ENCODE measurements around the gene PPP2R5C. TPM values are rescaled to one million over a fixed set of nuclear protein-coding genes. Genes with fewer than 3 reads are reported as not detected.

Gene PPP2R5C
- total RNA-seq, 1 donor from 2014 or later, result 134 TPM

DNA sequence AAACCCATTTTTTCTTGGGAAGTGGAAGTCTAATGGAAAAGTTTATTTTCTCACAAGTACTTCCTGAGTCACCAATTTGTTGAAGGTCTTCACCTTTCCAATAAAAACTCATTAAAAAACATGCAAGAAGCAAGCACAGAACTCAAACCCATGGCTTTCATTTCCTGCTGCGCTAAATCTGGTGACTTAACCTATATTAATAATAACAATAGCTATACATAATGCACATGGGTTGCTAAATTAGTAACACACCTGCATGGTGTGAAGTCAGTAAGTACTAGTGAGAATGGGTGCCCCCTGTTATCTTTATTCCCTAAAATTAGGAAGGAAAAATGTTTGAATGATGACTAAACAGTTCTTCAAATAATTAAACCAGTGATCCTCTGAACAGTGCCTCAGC is 52.3 kb downstream of the PPP2R5C start:
- Mint-ChIP-seq H3K27ac (ENCODE audit: unreplicated experiment) (no peak overlapping the region), H3K27me3 (ENCODE audit: low read depth) (no peaks in the 10 kb centered on the region), H3K4me1 (peaks cover 29% of the 10 kb centered on the region), H3K9me3 (no peaks in the 10 kb centered on the region), H3K4me3 (peak overlapping the region; percentile 65), H3K36me3 (ENCODE audit: low read depth) (peaks cover 3% of the 10 kb centered on the region)
- no peak for DNase-seq (ENCODE audit: low read depth, low spot score)
- TF ChIP-seq, protein P1, sequence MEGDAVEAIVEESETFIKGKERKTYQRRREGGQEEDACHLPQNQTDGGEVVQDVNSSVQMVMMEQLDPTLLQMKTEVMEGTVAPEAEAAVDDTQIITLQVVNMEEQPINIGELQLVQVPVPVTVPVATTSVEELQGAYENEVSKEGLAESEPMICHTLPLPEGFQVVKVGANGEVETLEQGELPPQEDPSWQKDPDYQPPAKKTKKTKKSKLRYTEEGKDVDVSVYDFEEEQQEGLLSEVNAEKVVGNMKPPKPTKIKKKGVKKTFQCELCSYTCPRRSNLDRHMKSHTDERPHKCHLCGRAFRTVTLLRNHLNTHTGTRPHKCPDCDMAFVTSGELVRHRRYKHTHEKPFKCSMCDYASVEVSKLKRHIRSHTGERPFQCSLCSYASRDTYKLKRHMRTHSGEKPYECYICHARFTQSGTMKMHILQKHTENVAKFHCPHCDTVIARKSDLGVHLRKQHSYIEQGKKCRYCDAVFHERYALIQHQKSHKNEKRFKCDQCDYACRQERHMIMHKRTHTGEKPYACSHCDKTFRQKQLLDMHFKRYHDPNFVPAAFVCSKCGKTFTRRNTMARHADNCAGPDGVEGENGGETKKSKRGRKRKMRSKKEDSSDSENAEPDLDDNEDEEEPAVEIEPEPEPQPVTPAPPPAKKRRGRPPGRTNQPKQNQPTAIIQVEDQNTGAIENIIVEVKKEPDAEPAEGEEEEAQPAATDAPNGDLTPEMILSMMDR (conservative IDR thresholded peaks at IDR 0.05), result no peak

DNA sequence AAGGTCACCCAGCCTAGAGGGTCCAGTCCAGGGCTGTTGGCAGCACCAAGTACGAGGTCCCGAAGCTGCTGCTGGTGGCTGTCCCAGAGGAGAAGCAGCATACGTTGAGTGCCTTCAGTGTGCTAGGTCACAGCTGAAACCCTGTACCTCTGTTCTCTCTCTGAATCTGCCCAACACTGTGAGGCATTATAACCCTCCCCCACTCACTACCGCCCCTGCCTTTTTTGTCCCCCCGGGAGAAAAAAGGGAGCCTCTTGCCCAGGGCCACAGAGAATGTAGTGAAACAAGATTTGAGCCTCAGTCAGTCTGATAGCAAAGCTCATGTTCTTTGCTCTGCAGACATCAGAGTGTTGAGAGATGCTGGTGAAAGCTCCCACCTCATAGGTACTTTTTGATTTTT is 53.4 kb downstream of the PPP2R5C start:
- Mint-ChIP-seq H3K4me3 (no peak overlapping the region), H3K27me3 (ENCODE audit: low read depth) (no peaks in the 10 kb centered on the region), H3K4me1 (peaks cover 24% of the 10 kb centered on the region), H3K27ac (ENCODE audit: unreplicated experiment) (peak overlapping the region; percentile 62), H3K9me3 (no peaks in the 10 kb centered on the region), H3K36me3 (ENCODE audit: low read depth) (peaks cover 3% of the 10 kb centered on the region)
- no peak for DNase-seq (ENCODE audit: low read depth, low spot score)
- TF ChIP-seq, protein P1 (conservative IDR thresholded peaks at IDR 0.05), result no peak

DNA sequence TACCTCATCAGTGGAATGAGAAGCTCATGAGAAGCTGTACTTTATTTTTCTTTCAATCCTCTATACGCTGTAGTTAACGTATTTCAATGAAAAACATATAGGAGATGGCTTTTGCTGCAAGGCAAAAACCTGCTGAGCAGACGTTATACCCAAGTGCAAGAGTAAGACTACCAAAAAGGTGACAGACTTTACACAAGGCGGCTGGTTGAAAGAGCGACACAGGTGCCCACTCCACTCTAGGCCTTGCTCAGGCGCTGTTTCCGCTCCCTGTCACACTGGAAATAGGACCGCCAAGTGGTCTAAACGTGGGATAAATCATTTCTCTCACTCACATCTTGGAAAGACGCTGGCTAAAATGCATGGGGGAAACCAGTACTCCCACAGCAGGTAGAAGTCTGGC is 54.5 kb downstream of the PPP2R5C start:
- TF ChIP-seq, protein P1 (conservative IDR thresholded peaks at IDR 0.05), result no peak
- Mint-ChIP-seq H3K36me3 (ENCODE audit: low read depth) (peaks cover 3% of the 10 kb centered on the region), H3K4me1 (peaks cover 16% of the 10 kb centered on the region)

DNA sequence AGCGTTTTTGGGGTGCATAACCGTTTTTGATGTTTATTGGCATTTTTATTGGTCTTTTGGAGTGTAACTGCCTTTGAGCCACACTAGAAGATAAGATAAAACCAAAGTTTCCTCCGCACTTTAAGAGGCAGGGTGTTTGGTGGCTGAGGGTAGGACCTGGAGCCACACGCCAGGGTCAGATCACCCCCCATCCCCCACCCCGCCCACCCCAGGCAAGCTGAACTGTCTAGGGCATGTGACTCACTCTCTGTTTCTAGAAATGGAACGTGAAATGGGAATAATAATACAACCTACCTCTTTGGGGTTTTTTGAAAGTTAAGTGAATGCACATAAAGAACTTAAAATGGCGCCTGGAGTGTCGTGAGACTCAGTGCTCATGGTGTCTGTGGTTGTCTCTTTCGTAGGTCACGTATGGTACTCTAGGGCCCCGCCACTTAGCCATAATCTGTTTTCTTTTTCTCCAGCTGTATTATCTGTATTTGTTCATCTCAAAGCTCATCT is 56.0 kb downstream of the PPP2R5C start:
- DNase-seq (ENCODE audit: low read depth, low spot score), result no peak
- H3K9me3 Mint-ChIP-seq, result no peaks in the 10 kb centered on the region
- peaks cover 7% of the 10 kb centered on the region for H3K4me1 Mint-ChIP-seq
- TF ChIP-seq, protein P1 (conservative IDR thresholded peaks at IDR 0.05), result no peak
- H3K27ac Mint-ChIP-seq (ENCODE audit: unreplicated experiment), result no peak overlapping the region
- H3K4me3 Mint-ChIP-seq, result no peak overlapping the region
- H3K27me3 Mint-ChIP-seq (ENCODE audit: low read depth), result no peaks in the 10 kb centered on the region
- no peaks in the 10 kb centered on the region for H3K36me3 Mint-ChIP-seq (ENCODE audit: low read depth)

More for the DNA sequence above, 54.5 kb downstream of the PPP2R5C start:
- no peak overlapping the region for H3K27ac Mint-ChIP-seq (ENCODE audit: unreplicated experiment)
- no peak for DNase-seq (ENCODE audit: low read depth, low spot score)
- no peaks in the 10 kb centered on the region for H3K9me3 Mint-ChIP-seq
- H3K4me3 Mint-ChIP-seq, result no peak overlapping the region
- H3K27me3 Mint-ChIP-seq (ENCODE audit: low read depth), result no peaks in the 10 kb centered on the region

DNA sequence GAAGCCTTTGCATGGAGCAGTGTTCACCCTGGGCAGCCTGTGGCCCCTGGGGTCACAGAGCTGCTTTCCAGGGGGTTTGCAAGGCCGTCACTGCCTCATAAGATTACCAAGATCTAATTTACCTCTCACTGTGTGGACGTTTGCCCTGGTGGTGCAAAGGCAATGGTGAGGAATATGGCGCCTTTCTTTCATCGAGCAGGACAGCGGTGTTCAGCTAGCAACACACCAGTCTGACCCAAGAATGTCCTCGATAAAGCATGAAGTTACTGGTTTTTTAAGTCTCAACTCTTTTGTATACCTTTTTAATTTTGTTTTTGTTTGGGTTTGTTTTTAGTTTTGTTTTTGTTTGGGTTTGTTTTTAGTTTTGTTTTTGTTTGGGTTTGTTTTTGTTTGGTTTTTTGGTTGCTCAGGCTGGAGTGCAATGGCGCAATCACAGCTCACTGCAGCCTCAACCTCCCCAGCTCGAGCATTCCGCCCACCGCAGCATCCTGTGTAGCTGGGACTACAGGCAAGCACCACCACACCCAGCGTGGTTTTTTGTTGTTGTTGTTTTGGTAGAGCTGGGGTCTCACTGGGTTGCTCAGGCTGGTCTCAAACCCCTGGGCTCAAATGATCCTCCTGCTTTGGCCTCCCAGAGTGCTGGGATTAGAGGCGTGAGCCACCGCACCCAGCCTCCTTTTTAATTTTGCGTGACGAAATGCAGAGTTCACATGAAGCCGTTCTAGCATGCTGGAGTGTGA is 57.9 kb downstream of the PPP2R5C start:
- TF ChIP-seq, protein P1 (conservative IDR thresholded peaks at IDR 0.05), result no peak
- Mint-ChIP-seq H3K4me1 (peaks cover 2% of the 10 kb centered on the region), H3K27me3 (ENCODE audit: low read depth) (no peaks in the 10 kb centered on the region), H3K27ac (ENCODE audit: unreplicated experiment) (no peak overlapping the region), H3K9me3 (no peaks in the 10 kb centered on the region), H3K4me3 (no peak overlapping the region), H3K36me3 (ENCODE audit: low read depth) (peaks cover 5% of the 10 kb centered on the region)
- DNase-seq (ENCODE audit: low read depth, low spot score), result no peak

All from neural crest cell (in vitro differentiated cells).